Heart left ventricle (tissue), 13 donors: ENCODE results near the gene PADI4.

Source experiments
- POLR2A ChIP-seq, 2 donors: fragments of 450-650 bp; IDR thresholded peaks; one replicate each; pipeline ENCODE4 v1.6.1; 2017; ENCODE audit warnings: antibody characterized with exemption in 2 of 2, mild to moderate bottlenecking in 2 of 2, moderate library complexity in 2 of 2
- TF ChIP-seq, protein P1 (sequence below), 12 donors: fragments of 200-600 bp; sonication (generic) in 4 of 12; IDR thresholded peaks; one replicate each; pipeline versions ENCODE4 v1.5.0 to v1.8.0; 2018 to 2022; ENCODE audit warnings: antibody characterized with exemption in 12 of 12, mild to moderate bottlenecking in 5 of 12
- donor health status: ischemic (EF 13 %, LVEDD 7.1; RV severe dilation, severe dysfunction).
- donor health status: DM: no; HTN: yes; CAD: no.
- donor health status: DM: no; HTN: no; CAD: no.
- donor health status: ischemic (EF 25% LVEDD 6.9; RV normal size, moderate dysfunction).
- donor health status: ischemic (EF 25% LVEDD 5.7; RV mildly dilated, moderate dysfunction).
- donor health status: ischemic (EF 35%, LVEDD 5.7; RV mildly dilated, moderate dysfunction).
- donor health status: nonischemic (EF 11% LVEDD 7.7; RV severe dilation, severe dysfunction).
- donor health status: DM: yes; HTN: yes; CAD: no.
- donor health status: PGD.
- donor health status: ischemic (EF 29% LVEDD 5.4; RV normal size, mild dysfunction).
- donor health status: nonischemic (EF 23%, LVEDD 6.1; RV moderate dilation, normal function).

DNA sequence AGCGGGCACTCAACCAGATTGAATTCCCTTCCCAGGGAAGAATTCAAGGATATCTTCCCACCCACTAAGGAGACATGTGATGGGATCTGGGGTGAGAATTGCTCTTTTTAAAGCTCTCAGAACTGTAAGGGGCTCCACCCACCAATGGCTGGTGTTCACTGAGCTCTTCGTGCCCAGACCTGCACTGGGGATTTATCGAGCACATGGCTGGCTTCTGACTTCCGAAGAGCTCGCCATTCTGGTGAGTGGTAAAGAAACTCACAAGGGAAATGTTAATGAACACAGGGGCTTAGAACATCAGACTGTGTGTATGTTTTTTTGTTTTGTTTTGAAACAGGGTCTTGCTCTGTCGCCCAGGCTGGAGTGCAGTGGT is 49.3 kb upstream of the PADI4 start:
- TF ChIP-seq POLR2A (IDR thresholded peaks at IDR 0.05), result no peak
- TF ChIP-seq, protein P1, sequence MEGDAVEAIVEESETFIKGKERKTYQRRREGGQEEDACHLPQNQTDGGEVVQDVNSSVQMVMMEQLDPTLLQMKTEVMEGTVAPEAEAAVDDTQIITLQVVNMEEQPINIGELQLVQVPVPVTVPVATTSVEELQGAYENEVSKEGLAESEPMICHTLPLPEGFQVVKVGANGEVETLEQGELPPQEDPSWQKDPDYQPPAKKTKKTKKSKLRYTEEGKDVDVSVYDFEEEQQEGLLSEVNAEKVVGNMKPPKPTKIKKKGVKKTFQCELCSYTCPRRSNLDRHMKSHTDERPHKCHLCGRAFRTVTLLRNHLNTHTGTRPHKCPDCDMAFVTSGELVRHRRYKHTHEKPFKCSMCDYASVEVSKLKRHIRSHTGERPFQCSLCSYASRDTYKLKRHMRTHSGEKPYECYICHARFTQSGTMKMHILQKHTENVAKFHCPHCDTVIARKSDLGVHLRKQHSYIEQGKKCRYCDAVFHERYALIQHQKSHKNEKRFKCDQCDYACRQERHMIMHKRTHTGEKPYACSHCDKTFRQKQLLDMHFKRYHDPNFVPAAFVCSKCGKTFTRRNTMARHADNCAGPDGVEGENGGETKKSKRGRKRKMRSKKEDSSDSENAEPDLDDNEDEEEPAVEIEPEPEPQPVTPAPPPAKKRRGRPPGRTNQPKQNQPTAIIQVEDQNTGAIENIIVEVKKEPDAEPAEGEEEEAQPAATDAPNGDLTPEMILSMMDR (IDR thresholded peaks at IDR 0.05), result no peak
